Caki2 (cell line): ENCODE results near the gene TRAK1. TPM values are rescaled to one million over a fixed set of nuclear protein-coding genes. Genes with fewer than 3 reads are reported as not detected.

ENCODE experiments used
- DNase-seq: peaks from one replicate; pipeline ENCODE4 v3.0.0-alpha.2; 2015; ENCODE audit warnings: low read depth
- in situ Hi-C: cut with HindIII; loops from 2 replicates; pipeline ENCODE4 v1.10.0; 2016; ENCODE audit warnings: low sequenced_read_pairs, low pct_unique_long_range_greater_than_20kb, mixed read lengths
- total RNA-seq: library from RNA; depleted of rRNA; stranded (reverse); fragments of >200 nt; shearing (Covaris generic); gene quantifications from 2 replicates; pipeline ENCODE4 v1.2.3, GENCODE V29; 2014; ENCODE audit warnings: low replicate concordance

TRAK1 gene
- total RNA-seq, 1 experiment from 2014 or later: 24.0 TPM

GRCh38 chr3:42229942-42230688 lies 139.0 kb downstream of the TRAK1 start:
- in situ Hi-C loops: no loop called here
- peak; percentile 18 for DNase-seq

GRCh38 chr3:42230860-42231259 lies 139.7 kb downstream of the TRAK1 start:
- in situ Hi-C loops: no loop called here
- no peak for DNase-seq

GRCh38 chr3:42235532-42235931 lies 144.4 kb downstream of the TRAK1 start:
- in situ Hi-C loops: no loop called here
- no peak for DNase-seq

GRCh38 chr3:42236611-42237010 lies 145.5 kb downstream of the TRAK1 start:
- in situ Hi-C loops: no loop called here
- no peak for DNase-seq

- in situ Hi-C loops: no loop called here
- no peak for DNase-seq
Measured at GRCh38 chr3:42246091-42246490, 154.9 kb downstream of the TRAK1 start.

GRCh38 chr3:42247576-42248027 lies 156.4 kb downstream of the TRAK1 start:
- in situ Hi-C loops: no loop called here
- DNase-seq: peak; percentile 27

GRCh38 chr3:42250761-42251160 lies 159.6 kb downstream of the TRAK1 start:
- in situ Hi-C loops: no loop called here

GRCh38 chr3:42254566-42254965 lies 163.4 kb downstream of the TRAK1 start:
- DNase-seq: no peak
- in situ Hi-C loops: no loop called here

More at GRCh38 chr3:42250761-42251160, 159.6 kb downstream of the TRAK1 start:
- no peak for DNase-seq

GRCh38 chr3:42256135-42256819 lies 165.1 kb downstream of the TRAK1 start:
- in situ Hi-C loops: no loop called here
- DNase-seq: peak; percentile 14

GRCh38 chr3:42257007-42257406 lies 165.8 kb downstream of the TRAK1 start:
- no peak for DNase-seq
- in situ Hi-C loops: no loop called here

GRCh38 chr3:42262525-42262924 lies 171.4 kb downstream of the TRAK1 start:
- DNase-seq: no peak
- in situ Hi-C loops: no loop called here

- no peak for DNase-seq
- in situ Hi-C loops: no loop called here
Measured at GRCh38 chr3:42263354-42264346, 172.5 kb downstream of the TRAK1 start.

- in situ Hi-C loops: no loop called here
- DNase-seq: peak; percentile 19
Measured at GRCh38 chr3:42264399-42265058, 173.4 kb downstream of the TRAK1 start.

- in situ Hi-C loops: no loop called here
- DNase-seq: no peak
Measured at GRCh38 chr3:42265059-42265991, 174.2 kb downstream of the TRAK1 start.

GRCh38 chr3:42266085-42266484 lies 174.9 kb downstream of the TRAK1 start, which contains the start of gene CCK:
Gene CCK (minus strand): TSS chr3:42266185. CDS start chr3:42263630, 2,555 bp downstream.
- no peak for DNase-seq
- in situ Hi-C loops: no loop called here

GRCh38 chr3:42267878-42268277 lies 176.7 kb downstream of the TRAK1 start:
- DNase-seq: no peak
- in situ Hi-C loops: no loop called here

GRCh38 chr3:42269647-42270046 lies 178.5 kb downstream of the TRAK1 start:
- DNase-seq: no peak
- in situ Hi-C loops: no loop called here
